Endodermal cell (in vitro differentiated cells): ENCODE data around the gene FBLN2. TPM values are rescaled to one million over a fixed set of nuclear protein-coding genes. Genes with fewer than 3 reads are reported as not detected.

Source experiments
- DNase-seq: peaks from one replicate; pipeline ENCODE4 v3.0.0-alpha.2; 2017
- H3K27ac ChIP-seq: 2 replicates; pipeline ENCODE4 v1.5.1; 2013; ENCODE audit warnings: mild to moderate bottlenecking, low read depth, low read length, moderate library complexity
- H3K27me3 ChIP-seq: 2 replicates; pipeline ENCODE4 v1.6.1; 2013; ENCODE audit warnings: mild to moderate bottlenecking, low read length, moderate library complexity; ENCODE audit not compliant: insufficient read depth, control insufficient read depth, poor library complexity, severe bottlenecking
- H3K36me3 ChIP-seq: 2 replicates; pipeline ENCODE4 v1.7.0; 2013; ENCODE audit warnings: mild to moderate bottlenecking, low read length, moderate library complexity; ENCODE audit not compliant: control insufficient read depth, insufficient read depth
- H3K4me1 ChIP-seq: one replicate; pipeline ENCODE4 v1.7.0; 2013; ENCODE audit warnings: low read length; ENCODE audit not compliant: control insufficient read depth, insufficient read depth
- H3K4me3 ChIP-seq: 2 replicates; pipeline ENCODE4 v1.5.1; 2013; ENCODE audit warnings: mild to moderate bottlenecking, low read length, moderate library complexity
- H3K9ac ChIP-seq: 2 replicates; pipeline ENCODE4 v1.6.1; 2013; ENCODE audit warnings: mild to moderate bottlenecking, low read length, moderate library complexity; ENCODE audit not compliant: poor library complexity, severe bottlenecking; ENCODE audit errors: extremely low read depth
- H3K9me3 ChIP-seq: 2 replicates; pipeline ENCODE4 v1.6.1; 2013; ENCODE audit warnings: mild to moderate bottlenecking, low read length, moderate library complexity; ENCODE audit not compliant: control insufficient read depth
- H3K27ac Mint-ChIP-seq: 2 replicates; pipeline ENCODE4 v1.8.0; 2020; ENCODE audit warnings: mixed read lengths
- H3K27me3 Mint-ChIP-seq: 2 replicates; pipeline ENCODE4 v1.8.0; 2021; ENCODE audit warnings: mild to moderate bottlenecking, mixed read lengths; ENCODE audit not compliant: insufficient read depth
- H3K36me3 Mint-ChIP-seq: 2 replicates; pipeline ENCODE4 v1.8.0; 2020; ENCODE audit warnings: low read depth, mixed read lengths
- H3K4me1 Mint-ChIP-seq: 2 replicates; pipeline ENCODE4 v1.8.0; 2020; ENCODE audit warnings: mixed read lengths
- H3K4me3 Mint-ChIP-seq: 2 replicates; pipeline ENCODE4 v1.8.0; 2020; ENCODE audit warnings: mild to moderate bottlenecking, moderate library complexity, mixed read lengths
- H3K9me3 Mint-ChIP-seq: 2 replicates; pipeline ENCODE4 v1.8.0; 2020; ENCODE audit warnings: mild to moderate bottlenecking, mixed read lengths
- CTCF ChIP-seq: fragments of 200-600 bp; sonication (generic); conservative IDR thresholded peaks from 2 replicates; pipeline ENCODE4 v1.5.0; 2021; ENCODE audit warnings: antibody characterized with exemption, mild to moderate bottlenecking
- WGBS, 2 experiments: methylation state at CpG; one replicate each; pipeline versions ENCODE4 v1.1.5 to v1.1.7; 2013; ENCODE audit warnings: missing lambda C conversion rate in 2 of 2, mixed read lengths in 1 of 2; ENCODE audit not compliant: insufficient coverage in 1 of 2, insufficient read length in 1 of 2; 5-methylcytosine and 5-hydroxymethylcytosine counted together
- total RNA-seq, 2 donors: library from RNA; stranded (reverse); fragmentation: NEBNext Ultra II Directional in 1 of 2; extraction: Animal tissue kit (Norgen Biotek cat#: 25700) in 1 of 2; gene quantifications; 2 replicates in 1 of 2; 3 replicates in 1 of 2; pipeline ENCODE4 v1.2.1, GENCODE V29; 2021

FBLN2 gene
- total RNA-seq, 2 donors from 2014 or later: 86.1 to 136 TPM

GRCh38 chr3:13507570-13508339 is 41.2 kb upstream of the FBLN2 start:
- Histone ChIP-seq H3K4me3 (no peak overlapping the region), H3K27me3 (no peaks in the 10 kb centered on the region), H3K4me1 (no peaks in the 10 kb centered on the region), H3K27ac (peak overlapping the region; percentile 75), H3K9ac (no peak overlapping the region), H3K9me3 (no peaks in the 10 kb centered on the region), H3K36me3 (no peaks in the 10 kb centered on the region)
- WGBS, 2 experiments: 66 to 79% methylated on average over 12 to 20 of the region's 20 CpGs
- Mint-ChIP-seq H3K27me3 (no peaks in the 10 kb centered on the region), H3K4me3 (no peak overlapping the region), H3K4me1 (peaks cover 2% of the 10 kb centered on the region), H3K27ac (no peak overlapping the region), H3K36me3 (peaks cover 2% of the 10 kb centered on the region), H3K9me3 (no peaks in the 10 kb centered on the region)
- no peak for TF ChIP-seq CTCF
- no peak for DNase-seq

DNA sequence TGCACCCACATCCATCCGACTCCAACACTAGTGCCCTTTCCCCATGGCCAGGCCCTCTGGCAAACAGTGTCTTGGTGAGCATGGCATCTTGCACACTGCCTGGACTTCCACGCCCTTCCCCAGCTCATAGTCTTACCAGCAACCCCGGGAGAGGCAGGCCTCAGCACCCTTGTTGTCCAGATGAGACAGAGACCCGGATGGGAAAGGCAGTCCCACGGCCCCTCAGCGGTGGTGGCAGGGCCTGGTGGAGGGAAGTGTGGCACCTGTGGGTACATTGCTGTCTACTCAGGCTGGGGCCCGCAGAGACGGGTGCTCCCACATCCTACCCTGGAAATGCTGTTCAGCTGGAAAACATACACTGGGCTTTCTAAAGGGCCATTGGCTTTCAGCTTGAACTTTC is 40.4 kb upstream of the FBLN2 start:
- WGBS, 2 experiments: 90 to 94% methylated on average over 3 to 8 of the region's 8 CpGs
- no peaks in the 10 kb centered on the region for H3K36me3 Mint-ChIP-seq
- H3K27ac ChIP-seq: no peak overlapping the region
- H3K4me3 ChIP-seq: no peak overlapping the region
- H3K4me1 Mint-ChIP-seq: peaks cover 2% of the 10 kb centered on the region
- H3K9me3 Mint-ChIP-seq: no peaks in the 10 kb centered on the region
- H3K27ac Mint-ChIP-seq: no peak overlapping the region
- no peak overlapping the region for H3K4me3 Mint-ChIP-seq
- no peak for DNase-seq
- H3K27me3 ChIP-seq: no peaks in the 10 kb centered on the region
- H3K27me3 Mint-ChIP-seq: no peaks in the 10 kb centered on the region
- H3K36me3 ChIP-seq: no peaks in the 10 kb centered on the region
- H3K4me1 ChIP-seq: no peaks in the 10 kb centered on the region
- TF ChIP-seq CTCF: no peak
- no peaks in the 10 kb centered on the region for H3K9me3 ChIP-seq
- no peak overlapping the region for H3K9ac ChIP-seq

GRCh38 chr3:13509059-13509815 is 39.7 kb upstream of the FBLN2 start:
- DNase-seq: no peak
- Histone ChIP-seq H3K27me3 (no peaks in the 10 kb centered on the region), H3K27ac (no peak overlapping the region), H3K9me3 (no peaks in the 10 kb centered on the region), H3K36me3 (no peaks in the 10 kb centered on the region), H3K9ac (no peak overlapping the region), H3K4me1 (no peaks in the 10 kb centered on the region), H3K4me3 (no peak overlapping the region)
- TF ChIP-seq CTCF: no peak
- no peaks in the 10 kb centered on the region for H3K9me3 Mint-ChIP-seq
- H3K27ac Mint-ChIP-seq: no peak overlapping the region
- no peaks in the 10 kb centered on the region for H3K27me3 Mint-ChIP-seq
- 83 to 88% methylated on average over 9 to 15 of the region's 15 CpGs for WGBS, 2 experiments
- H3K4me3 Mint-ChIP-seq: no peak overlapping the region
- H3K4me1 Mint-ChIP-seq: peaks cover 2% of the 10 kb centered on the region
- no peaks in the 10 kb centered on the region for H3K36me3 Mint-ChIP-seq
